Astrocyte (in vitro differentiated cells and primary cell): ENCODE data around the gene PRKAR2B. TPM values are rescaled to one million over a fixed set of nuclear protein-coding genes. Genes with fewer than 3 reads are reported as not detected.

Source experiments
- DNase-seq: peaks from one replicate; pipeline ENCODE4 v3.0.0-alpha.2; 2010; ENCODE audit warnings: low read depth
- FAIRE-seq: peaks from 2 replicates; lab custom pipeline; 2011; peaks lifted over from hg19 to GRCh38; lab: Jason Lieb, UNC
- H2AFZ ChIP-seq: 2 replicates; pipeline ENCODE4 v1.6.0; 2012; ENCODE audit warnings: low read depth, low read length, inconsistent platforms
- H3K27ac ChIP-seq: 2 replicates; pipeline ENCODE4 v1.5.1; 2011; ENCODE audit warnings: low read depth, low read length, inconsistent platforms
- H3K27me3 ChIP-seq: 2 replicates; pipeline ENCODE4 v1.6.0; 2011; ENCODE audit warnings: low read length, inconsistent platforms; ENCODE audit not compliant: insufficient read depth
- H3K36me3 ChIP-seq: 2 replicates; pipeline ENCODE4 v1.5.1; 2011; ENCODE audit warnings: low read length, inconsistent platforms; ENCODE audit not compliant: insufficient read depth
- H3K4me1 ChIP-seq: 2 replicates; pipeline ENCODE4 v1.5.1; 2011; ENCODE audit warnings: low read length, inconsistent platforms; ENCODE audit not compliant: insufficient read depth
- H3K4me2 ChIP-seq: 2 replicates; pipeline ENCODE4 v1.6.0; 2012; ENCODE audit warnings: low read length, inconsistent platforms
- H3K4me3 ChIP-seq: 2 replicates; pipeline ENCODE4 v1.5.1; 2011; ENCODE audit warnings: low read depth, mild to moderate bottlenecking, low read length, inconsistent platforms; ENCODE audit not compliant: insufficient read depth
- H3K79me2 ChIP-seq: 2 replicates; pipeline ENCODE4 v1.6.0; 2012; ENCODE audit warnings: mild to moderate bottlenecking, low read length, inconsistent platforms; ENCODE audit not compliant: insufficient read depth
- H3K9ac ChIP-seq: 2 replicates; pipeline ENCODE4 v1.6.0; 2012; ENCODE audit warnings: mild to moderate bottlenecking, low read length, inconsistent platforms
- H3K9me3 ChIP-seq: 2 replicates; pipeline ENCODE4 v1.5.1; 2012; ENCODE audit warnings: low read depth, mild to moderate bottlenecking, low read length, inconsistent platforms; ENCODE audit not compliant: insufficient read depth
- H4K20me1 ChIP-seq: 2 replicates; pipeline ENCODE4 v1.6.0; 2012; ENCODE audit warnings: low read length, inconsistent platforms; ENCODE audit not compliant: insufficient read depth
- H3K27ac Mint-ChIP-seq: one replicate; pipeline ENCODE4 v1.8.0; 2021; ENCODE audit warnings: mild to moderate bottlenecking, mixed read lengths; ENCODE audit not compliant: unreplicated experiment
- H3K27me3 Mint-ChIP-seq: one replicate; pipeline ENCODE4 v1.8.0; 2021; ENCODE audit warnings: low read depth, mixed read lengths; ENCODE audit not compliant: unreplicated experiment
- H3K36me3 Mint-ChIP-seq: one replicate; pipeline ENCODE4 v1.8.0; 2021; ENCODE audit warnings: low read depth, mixed read lengths; ENCODE audit not compliant: unreplicated experiment
- H3K4me1 Mint-ChIP-seq: one replicate; pipeline ENCODE4 v1.8.0; 2021; ENCODE audit warnings: low read depth, mixed read lengths; ENCODE audit not compliant: unreplicated experiment
- H3K4me3 Mint-ChIP-seq: one replicate; pipeline ENCODE4 v1.8.0; 2021; ENCODE audit warnings: mild to moderate bottlenecking, moderate library complexity, mixed read lengths; ENCODE audit not compliant: unreplicated experiment
- H3K9me3 Mint-ChIP-seq: one replicate; pipeline ENCODE4 v1.8.0; 2021; ENCODE audit warnings: mild to moderate bottlenecking, mixed read lengths; ENCODE audit not compliant: unreplicated experiment
- EZH2 ChIP-seq: IDR thresholded peaks from 2 replicates; pipeline ENCODE4 v1.6.1; 2012; ENCODE audit warnings: mild to moderate bottlenecking, low read length, inconsistent platforms; ENCODE audit not compliant: insufficient read depth
- total RNA-seq: library from RNA; stranded (reverse); gene quantifications from 2 replicates; pipeline ENCODE4 v1.2.1, GENCODE V29; 2021
- TF ChIP-seq, protein P1 (sequence below): IDR thresholded peaks from 2 replicates; pipeline ENCODE4 v1.5.1; 2011; ENCODE audit warnings: low read depth, mild to moderate bottlenecking, inconsistent platforms, low read length, moderate library complexity; ENCODE audit not compliant: insufficient read depth

The PRKAR2B gene
- total RNA-seq, 1 donor from 2014 or later = 7.6 TPM

DNA sequence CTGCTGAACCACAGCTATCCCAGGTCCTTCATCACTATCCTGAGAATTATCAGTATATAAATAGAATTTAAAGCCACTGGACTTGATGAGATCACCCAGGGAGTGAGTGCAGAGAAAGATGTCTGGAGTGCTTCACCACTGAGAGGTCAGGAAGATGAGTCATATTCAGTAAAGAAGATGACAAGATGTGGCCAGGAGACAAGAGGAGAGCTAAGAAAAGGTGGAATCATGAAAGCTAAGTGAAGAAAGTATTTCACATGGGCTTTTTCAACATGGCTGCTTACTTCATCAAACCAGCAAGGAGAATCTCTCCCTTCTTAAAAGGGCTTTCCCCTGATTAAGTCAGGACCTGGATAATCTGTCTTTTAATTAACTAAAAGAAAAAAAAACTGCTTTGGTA, 9.1 kb upstream of the PRKAR2B start:
- peak; percentile 86 for DNase-seq
- Mint-ChIP-seq H3K36me3 (no peaks in the 10 kb centered on the region), H3K4me3 (no peak overlapping the region), H3K4me1 (peaks cover 8% of the 10 kb centered on the region), H3K27ac (peak overlapping the region; percentile 11), H3K9me3 (no peaks in the 10 kb centered on the region), H3K27me3 (no peaks in the 10 kb centered on the region)
- H3K9ac ChIP-seq = no peak overlapping the region
- H3K9me3 ChIP-seq = no peaks in the 10 kb centered on the region
- TF ChIP-seq, protein P1, sequence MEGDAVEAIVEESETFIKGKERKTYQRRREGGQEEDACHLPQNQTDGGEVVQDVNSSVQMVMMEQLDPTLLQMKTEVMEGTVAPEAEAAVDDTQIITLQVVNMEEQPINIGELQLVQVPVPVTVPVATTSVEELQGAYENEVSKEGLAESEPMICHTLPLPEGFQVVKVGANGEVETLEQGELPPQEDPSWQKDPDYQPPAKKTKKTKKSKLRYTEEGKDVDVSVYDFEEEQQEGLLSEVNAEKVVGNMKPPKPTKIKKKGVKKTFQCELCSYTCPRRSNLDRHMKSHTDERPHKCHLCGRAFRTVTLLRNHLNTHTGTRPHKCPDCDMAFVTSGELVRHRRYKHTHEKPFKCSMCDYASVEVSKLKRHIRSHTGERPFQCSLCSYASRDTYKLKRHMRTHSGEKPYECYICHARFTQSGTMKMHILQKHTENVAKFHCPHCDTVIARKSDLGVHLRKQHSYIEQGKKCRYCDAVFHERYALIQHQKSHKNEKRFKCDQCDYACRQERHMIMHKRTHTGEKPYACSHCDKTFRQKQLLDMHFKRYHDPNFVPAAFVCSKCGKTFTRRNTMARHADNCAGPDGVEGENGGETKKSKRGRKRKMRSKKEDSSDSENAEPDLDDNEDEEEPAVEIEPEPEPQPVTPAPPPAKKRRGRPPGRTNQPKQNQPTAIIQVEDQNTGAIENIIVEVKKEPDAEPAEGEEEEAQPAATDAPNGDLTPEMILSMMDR = no peak
- no peak for TF ChIP-seq EZH2
- FAIRE-seq = peak; percentile 76
- H3K27ac ChIP-seq = no peak overlapping the region
- H3K27me3 ChIP-seq = no peaks in the 10 kb centered on the region
- no peak overlapping the region for H2AFZ ChIP-seq
- H3K79me2 ChIP-seq = no peaks in the 10 kb centered on the region
- no peaks in the 10 kb centered on the region for H3K36me3 ChIP-seq
- H3K4me1 ChIP-seq = no peaks in the 10 kb centered on the region
- H3K4me3 ChIP-seq = no peak overlapping the region
- H4K20me1 ChIP-seq = no peaks in the 10 kb centered on the region
- H3K4me2 ChIP-seq = no peak overlapping the region

DNA sequence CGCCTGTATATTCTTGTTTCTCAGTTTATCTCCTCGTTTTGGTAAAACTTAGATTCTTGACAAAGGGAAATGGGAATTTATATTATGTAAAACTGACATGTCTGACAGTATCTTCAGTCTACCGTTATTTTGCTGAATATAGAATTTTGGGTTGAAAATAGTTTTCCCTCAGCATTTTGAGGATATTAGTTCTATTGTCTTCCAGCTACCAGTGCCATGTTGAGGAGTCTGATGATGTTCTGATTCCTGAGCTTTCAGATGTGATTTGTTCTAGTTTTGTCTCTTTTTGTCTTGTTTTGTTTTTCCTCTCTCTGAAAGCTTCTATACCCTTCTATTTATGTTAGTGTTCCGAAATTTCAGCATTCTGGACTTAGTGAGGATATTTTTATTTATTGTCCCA, 8.0 kb upstream of the PRKAR2B start:
- Histone ChIP-seq H3K4me2 (no peak overlapping the region), H3K9me3 (no peaks in the 10 kb centered on the region), H2AFZ (no peak overlapping the region), H3K27me3 (no peaks in the 10 kb centered on the region), H4K20me1 (no peaks in the 10 kb centered on the region), H3K27ac (no peak overlapping the region), H3K9ac (no peak overlapping the region), H3K4me1 (no peaks in the 10 kb centered on the region), H3K4me3 (no peak overlapping the region), H3K79me2 (no peaks in the 10 kb centered on the region), H3K36me3 (no peaks in the 10 kb centered on the region)
- no peak overlapping the region for H3K4me3 Mint-ChIP-seq
- peak overlapping the region; percentile 29 for H3K27ac Mint-ChIP-seq
- no peaks in the 10 kb centered on the region for H3K27me3 Mint-ChIP-seq
- TF ChIP-seq, protein P1 = no peak
- no peak for TF ChIP-seq EZH2
- no peaks in the 10 kb centered on the region for H3K36me3 Mint-ChIP-seq
- DNase-seq = no peak
- H3K4me1 Mint-ChIP-seq = peaks cover 8% of the 10 kb centered on the region
- FAIRE-seq = no peak
- no peaks in the 10 kb centered on the region for H3K9me3 Mint-ChIP-seq

DNA sequence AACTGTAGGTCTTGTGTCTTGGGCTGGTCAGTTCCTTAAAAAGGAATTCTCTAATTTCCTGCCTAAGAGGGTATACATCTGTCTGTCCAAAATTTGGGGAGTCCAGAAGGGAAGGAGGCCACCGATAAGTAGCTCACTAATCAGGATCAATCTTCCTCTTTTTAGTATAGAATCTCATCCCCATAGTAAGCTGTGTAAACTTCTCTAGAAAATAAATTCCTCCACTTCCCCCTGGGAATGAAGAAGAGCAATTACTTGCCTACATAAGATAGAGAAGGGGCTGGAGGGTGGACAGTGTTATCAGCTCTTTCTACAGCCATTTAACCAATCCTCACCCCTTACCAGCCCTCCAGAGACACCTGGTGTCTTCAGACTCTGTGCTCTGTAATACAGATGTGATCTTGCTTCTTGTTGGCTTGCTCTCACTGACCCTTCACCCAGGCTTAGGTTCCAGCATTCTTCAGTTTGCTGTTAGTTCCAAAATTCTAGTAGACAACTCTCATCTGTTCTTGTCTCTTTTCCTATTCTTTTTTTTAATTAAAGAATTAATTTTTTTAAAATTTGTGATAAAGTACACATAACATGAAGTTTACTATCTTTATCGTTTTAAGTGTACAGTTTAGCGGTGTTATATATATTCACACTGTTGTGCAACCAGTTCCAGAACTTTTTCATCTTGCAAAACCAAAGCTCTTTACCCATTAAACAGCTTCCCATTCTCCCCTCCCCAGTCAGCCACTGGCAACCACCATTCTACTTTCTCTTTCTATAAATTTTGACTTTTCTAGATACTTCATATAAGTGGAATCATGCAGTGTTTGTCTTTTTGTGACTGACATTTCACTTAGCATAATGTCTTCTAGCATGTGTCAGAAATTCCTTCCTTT, 6.5 kb upstream of the PRKAR2B start:
- H3K9me3 ChIP-seq = no peaks in the 10 kb centered on the region
- no peaks in the 10 kb centered on the region for H3K4me1 ChIP-seq
- DNase-seq (no peak), FAIRE-seq (no peak)
- Mint-ChIP-seq H3K36me3 (no peaks in the 10 kb centered on the region), H3K4me1 (peaks cover 8% of the 10 kb centered on the region), H3K27me3 (no peaks in the 10 kb centered on the region), H3K27ac (no peak overlapping the region), H3K9me3 (no peaks in the 10 kb centered on the region), H3K4me3 (no peak overlapping the region)
- no peak overlapping the region for H3K27ac ChIP-seq
- no peak for TF ChIP-seq EZH2
- TF ChIP-seq, protein P1 = no peak
- no peaks in the 10 kb centered on the region for H3K36me3 ChIP-seq
- no peak overlapping the region for H3K4me3 ChIP-seq
- H2AFZ ChIP-seq = no peak overlapping the region
- no peak overlapping the region for H3K9ac ChIP-seq
- H3K27me3 ChIP-seq = no peaks in the 10 kb centered on the region
- no peak overlapping the region for H3K4me2 ChIP-seq
- H4K20me1 ChIP-seq = no peaks in the 10 kb centered on the region
- H3K79me2 ChIP-seq = no peaks in the 10 kb centered on the region
